ENCODE data around the gene C1QTNF5. TPM values are rescaled to one million over a fixed set of nuclear protein-coding genes. Genes with fewer than 3 reads are reported as not detected.
A peak's percentile ranks its signal among the peaks of the same experiment; 100 is the strongest.

Gene C1QTNF5
- total RNA-seq, 1 donor from 2014 or later: 4.0 TPM

DNA sequence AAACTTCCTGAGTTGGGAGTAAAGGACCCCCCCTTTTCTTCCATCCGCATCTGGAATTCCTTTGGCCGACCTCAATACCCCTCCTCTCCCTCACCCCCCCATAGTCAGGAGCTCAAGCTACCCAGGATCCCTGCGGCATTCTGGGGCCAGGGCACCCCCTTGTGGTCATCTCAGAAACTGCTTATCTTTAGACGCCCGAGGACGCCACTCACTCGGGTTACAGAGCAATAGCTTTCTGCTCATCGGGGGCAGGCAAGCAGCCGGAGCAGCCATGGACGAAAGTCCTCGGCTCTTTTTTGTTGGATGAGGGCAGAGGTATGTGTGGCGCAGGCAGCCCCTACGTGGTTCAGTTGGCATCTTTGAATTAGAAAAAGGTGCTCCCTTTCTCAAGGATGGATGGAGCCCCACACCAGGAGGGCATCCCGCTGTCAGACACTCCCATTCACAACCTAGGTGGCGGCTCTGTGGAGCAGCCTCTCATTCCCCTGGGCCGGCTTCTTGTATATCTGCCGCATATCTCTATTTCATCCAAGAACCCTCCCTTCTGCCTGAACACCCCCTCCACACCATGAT is 2.3 kb downstream of the C1QTNF5 start:
- H3K4me1 Mint-ChIP-seq (ENCODE audit: unreplicated experiment): peaks cover 38% of the 10 kb centered on the region
- peak overlapping the region; percentile 36 for H3K27ac Mint-ChIP-seq
- H3K9me3 Mint-ChIP-seq: no peaks in the 10 kb centered on the region
- peak; percentile 85 for DNase-seq (ENCODE audit: extremely low spot score, unreplicated experiment)
- H3K4me3 Mint-ChIP-seq: peak overlapping the region; percentile 85
- H3K27me3 Mint-ChIP-seq: peaks cover 30% of the 10 kb centered on the region
- H3K36me3 Mint-ChIP-seq: no peaks in the 10 kb centered on the region
- TF ChIP-seq, protein P1, sequence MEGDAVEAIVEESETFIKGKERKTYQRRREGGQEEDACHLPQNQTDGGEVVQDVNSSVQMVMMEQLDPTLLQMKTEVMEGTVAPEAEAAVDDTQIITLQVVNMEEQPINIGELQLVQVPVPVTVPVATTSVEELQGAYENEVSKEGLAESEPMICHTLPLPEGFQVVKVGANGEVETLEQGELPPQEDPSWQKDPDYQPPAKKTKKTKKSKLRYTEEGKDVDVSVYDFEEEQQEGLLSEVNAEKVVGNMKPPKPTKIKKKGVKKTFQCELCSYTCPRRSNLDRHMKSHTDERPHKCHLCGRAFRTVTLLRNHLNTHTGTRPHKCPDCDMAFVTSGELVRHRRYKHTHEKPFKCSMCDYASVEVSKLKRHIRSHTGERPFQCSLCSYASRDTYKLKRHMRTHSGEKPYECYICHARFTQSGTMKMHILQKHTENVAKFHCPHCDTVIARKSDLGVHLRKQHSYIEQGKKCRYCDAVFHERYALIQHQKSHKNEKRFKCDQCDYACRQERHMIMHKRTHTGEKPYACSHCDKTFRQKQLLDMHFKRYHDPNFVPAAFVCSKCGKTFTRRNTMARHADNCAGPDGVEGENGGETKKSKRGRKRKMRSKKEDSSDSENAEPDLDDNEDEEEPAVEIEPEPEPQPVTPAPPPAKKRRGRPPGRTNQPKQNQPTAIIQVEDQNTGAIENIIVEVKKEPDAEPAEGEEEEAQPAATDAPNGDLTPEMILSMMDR (conservative IDR thresholded peaks at IDR 0.05): peak; percentile 87

- Mint-ChIP-seq H3K27me3 (peaks cover 23% of the 10 kb centered on the region), H3K9me3 (no peaks in the 10 kb centered on the region), H3K36me3 (no peaks in the 10 kb centered on the region), H3K27ac (peak overlapping the region; percentile 13), H3K4me3 (peak overlapping the region; percentile 85), H3K4me1 (ENCODE audit: unreplicated experiment) (peaks cover 44% of the 10 kb centered on the region)
- TF ChIP-seq, protein P1 (conservative IDR thresholded peaks at IDR 0.05): no peak
- no peak for DNase-seq (ENCODE audit: extremely low spot score, unreplicated experiment)
Measured at GRCh38 chr11:119337581-119338317, 2.9 kb downstream of the C1QTNF5 start.

- TF ChIP-seq, protein P1 (conservative IDR thresholded peaks at IDR 0.05): no peak
- Mint-ChIP-seq H3K27me3 (peaks cover 19% of the 10 kb centered on the region), H3K4me3 (peak overlapping the region; percentile 85), H3K4me1 (ENCODE audit: unreplicated experiment) (peaks cover 47% of the 10 kb centered on the region), H3K36me3 (no peaks in the 10 kb centered on the region), H3K27ac (peak overlapping the region; percentile 81), H3K9me3 (no peaks in the 10 kb centered on the region)
- no peak for DNase-seq (ENCODE audit: extremely low spot score, unreplicated experiment)
Measured at GRCh38 chr11:119336744-119337469, 3.8 kb downstream of the C1QTNF5 start.

DNA sequence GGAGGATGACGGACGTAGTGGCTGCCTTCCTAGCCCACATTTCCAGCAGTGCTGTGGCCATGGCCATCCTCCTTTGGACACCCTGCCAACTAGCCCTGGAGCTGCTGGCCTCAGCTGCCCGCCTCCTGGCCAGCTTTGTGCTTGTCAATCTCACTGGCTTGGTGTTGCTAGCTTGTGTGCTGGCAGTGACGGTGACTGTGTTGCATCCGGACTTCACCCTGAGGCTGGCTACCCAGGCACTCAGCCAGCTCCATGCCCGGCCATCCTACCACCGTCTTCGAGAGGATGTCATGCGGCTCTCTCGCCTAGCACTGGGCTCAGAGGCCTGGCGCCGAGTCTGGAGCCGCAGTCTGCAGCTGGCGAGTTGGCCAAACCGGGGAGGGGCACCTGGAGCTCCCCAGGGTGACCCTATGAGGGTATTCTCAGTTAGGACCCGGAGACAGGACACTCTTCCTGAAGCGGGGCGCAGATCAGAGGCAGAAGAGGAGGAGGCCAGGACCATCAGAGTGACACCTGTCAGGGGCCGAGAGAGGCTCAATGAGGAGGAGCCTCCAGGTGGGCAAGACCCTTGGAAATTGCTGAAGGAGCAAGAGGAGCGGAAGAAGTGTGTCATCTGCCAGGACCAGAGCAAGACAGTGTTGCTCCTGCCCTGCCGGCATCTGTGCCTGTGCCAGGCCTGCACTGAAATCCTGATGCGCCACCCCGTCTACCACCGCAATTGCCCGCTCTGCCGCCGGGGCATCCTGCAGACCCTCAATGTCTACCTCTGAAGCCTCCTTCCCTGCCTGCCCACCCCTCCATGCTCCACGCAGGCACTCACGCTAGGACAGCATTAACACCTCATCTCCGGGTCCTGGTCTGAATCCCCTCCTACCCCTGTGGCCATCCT is 4.8 kb downstream of the C1QTNF5 start:
- no peak for DNase-seq (ENCODE audit: extremely low spot score, unreplicated experiment)
- Mint-ChIP-seq H3K36me3 (no peaks in the 10 kb centered on the region), H3K4me3 (peak overlapping the region; percentile 100), H3K4me1 (ENCODE audit: unreplicated experiment) (peaks cover 44% of the 10 kb centered on the region), H3K27ac (peak overlapping the region; percentile 81), H3K27me3 (peaks cover 11% of the 10 kb centered on the region), H3K9me3 (no peaks in the 10 kb centered on the region)
- TF ChIP-seq, protein P1 (conservative IDR thresholded peaks at IDR 0.05): no peak

DNA sequence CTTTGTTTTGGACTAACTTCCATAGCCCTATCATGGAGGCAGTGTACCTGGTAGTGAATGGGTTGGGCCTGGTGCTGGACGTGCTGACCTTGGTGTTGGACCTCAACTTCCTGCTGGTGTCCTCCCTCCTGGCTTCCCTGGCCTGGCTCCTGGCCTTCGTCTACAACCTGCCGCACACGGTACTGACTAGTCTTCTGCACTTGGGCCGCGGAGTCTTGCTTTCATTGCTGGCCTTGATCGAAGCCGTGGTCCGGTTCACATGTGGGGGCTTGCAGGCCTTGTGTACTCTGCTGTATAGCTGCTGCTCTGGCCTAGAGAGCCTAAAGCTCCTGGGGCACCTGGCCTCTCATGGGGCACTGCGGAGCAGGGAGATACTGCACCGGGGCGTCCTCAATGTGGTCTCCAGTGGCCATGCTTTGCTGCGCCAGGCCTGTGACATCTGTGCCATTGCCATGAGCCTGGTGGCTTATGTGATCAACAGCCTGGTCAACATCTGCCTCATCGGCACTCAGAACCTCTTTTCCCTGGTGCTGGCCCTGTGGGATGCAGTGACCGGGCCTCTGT is 5.5 kb downstream of the C1QTNF5 start:
- Mint-ChIP-seq H3K9me3 (no peaks in the 10 kb centered on the region), H3K4me1 (ENCODE audit: unreplicated experiment) (peaks cover 41% of the 10 kb centered on the region), H3K27me3 (peaks cover 14% of the 10 kb centered on the region), H3K27ac (peak overlapping the region; percentile 99), H3K4me3 (peak overlapping the region; percentile 100), H3K36me3 (no peaks in the 10 kb centered on the region)
- TF ChIP-seq, protein P1 (conservative IDR thresholded peaks at IDR 0.05): no peak
- no peak for DNase-seq (ENCODE audit: extremely low spot score, unreplicated experiment)

Data from type B pancreatic cell (in vitro differentiated cells).